GM19468 (cell line): ENCODE data around the gene ERBB2.
"Not testable (repeated sequence)": the region's sequence is repeated elsewhere in the genome, so short reads cannot be mapped to it uniquely, and the experiment has no call there.

ENCODE experiments used
- ATAC-seq: cut with Tn5 transposase; IDR thresholded peaks from one replicate; pipeline ENCODE4 v1.9.1; 2021; ENCODE audit warnings: mild to moderate bottlenecking, moderate library complexity, moderate number of reproducible peaks; ENCODE audit not compliant: unreplicated experiment; ENCODE audit errors: extremely low read depth

Gene ERBB2

DNA sequence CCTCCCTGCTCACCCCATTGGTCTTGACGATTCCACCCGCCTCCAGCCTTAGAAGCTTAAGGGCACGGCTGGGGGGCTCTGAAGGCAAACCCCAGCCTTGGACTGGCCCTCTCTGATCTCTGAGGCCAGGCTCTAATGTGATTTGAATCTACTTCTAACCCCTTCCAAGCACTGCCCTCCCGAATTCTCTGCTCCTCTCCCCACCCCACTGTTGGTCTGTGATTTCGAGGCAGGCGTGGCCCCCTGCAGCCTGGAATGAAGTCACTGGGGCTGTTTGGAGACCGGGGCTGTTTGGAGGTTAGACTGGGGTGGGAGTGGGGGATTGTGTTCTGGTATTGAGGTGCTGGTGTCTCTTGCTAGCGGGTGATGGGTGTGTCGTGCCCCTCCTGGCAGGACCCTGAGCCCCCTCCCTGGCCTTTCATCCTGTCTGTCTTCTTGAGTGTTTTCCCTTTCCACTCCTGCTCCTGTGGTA, 40.1 kb downstream of the ERBB2 start:
- ATAC-seq, result no peak

DNA sequence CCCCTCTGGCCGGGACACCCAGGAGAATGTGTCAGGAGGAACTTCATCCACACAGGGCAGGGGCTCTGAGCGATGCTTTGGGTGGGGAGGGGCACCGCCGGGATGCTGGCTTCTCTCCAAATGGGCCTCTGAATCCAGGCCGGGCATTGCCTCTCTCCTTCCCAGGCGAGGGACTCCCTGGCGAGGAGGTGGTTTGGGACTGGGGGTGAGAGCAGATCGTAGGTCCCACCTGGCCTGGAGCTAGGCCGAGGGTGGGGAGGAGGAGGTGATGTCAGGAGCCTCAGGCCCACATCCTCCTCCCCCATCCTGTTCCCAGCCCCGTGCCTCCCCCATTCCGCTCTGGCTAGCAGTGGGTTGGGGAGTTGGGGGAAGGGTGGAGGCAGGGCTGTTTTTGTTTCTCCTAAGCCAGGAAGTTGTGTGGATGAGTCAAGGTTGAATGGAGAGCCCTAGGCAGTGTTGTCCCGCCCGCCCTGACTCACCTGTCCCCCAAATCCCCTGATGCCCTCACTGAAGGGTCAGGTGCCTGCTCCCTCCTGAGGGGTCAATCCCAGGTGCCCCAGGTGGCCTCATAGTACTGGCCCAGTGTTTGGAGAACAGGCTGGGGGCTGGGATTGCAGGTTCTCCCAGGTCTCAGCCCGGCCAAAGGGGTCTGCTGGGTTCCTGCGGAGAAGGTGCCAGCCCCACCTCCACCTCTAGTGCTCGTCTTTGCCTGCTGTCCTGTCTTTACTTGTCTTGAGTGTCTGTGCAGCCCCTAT, 40.7 kb downstream of the ERBB2 start:
- ATAC-seq, result no peak

DNA sequence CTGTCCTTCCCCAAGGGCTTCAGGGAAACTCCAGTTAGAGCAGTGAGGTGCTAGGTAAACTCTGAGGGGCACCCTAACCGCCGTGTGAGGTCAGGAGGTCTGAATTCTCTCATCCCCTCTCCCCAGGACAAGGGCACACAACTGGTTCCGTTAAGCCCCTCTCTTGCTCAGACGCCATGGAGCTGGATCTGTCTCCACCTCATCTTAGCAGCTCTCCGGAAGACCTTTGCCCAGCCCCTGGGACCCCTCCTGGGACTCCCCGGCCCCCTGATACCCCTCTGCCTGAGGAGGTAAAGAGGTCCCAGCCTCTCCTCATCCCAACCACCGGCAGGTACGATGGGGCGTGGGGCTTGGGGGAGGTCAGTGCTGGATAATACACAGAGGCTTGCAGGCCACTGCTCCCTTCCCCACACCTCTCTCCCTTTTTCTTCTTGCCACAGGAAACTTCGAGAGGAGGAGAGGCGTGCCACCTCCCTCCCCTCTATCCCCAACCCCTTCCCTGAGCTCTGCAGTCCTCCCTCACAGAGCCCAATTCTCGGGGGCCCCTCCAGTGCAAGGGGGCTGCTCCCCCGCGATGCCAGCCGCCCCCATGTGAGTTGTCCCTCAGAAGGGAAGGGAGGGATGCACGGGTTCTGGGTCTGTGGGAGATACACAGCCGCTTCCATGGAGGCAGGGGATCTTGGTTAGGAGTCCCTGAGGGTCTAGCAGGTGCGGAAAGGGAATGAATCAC, 42.4 kb downstream of the ERBB2 start:
- no peak for ATAC-seq

GRCh38 chr17:39742856-39743436, 43.1 kb downstream of the ERBB2 start:
- ATAC-seq, result no peak

DNA sequence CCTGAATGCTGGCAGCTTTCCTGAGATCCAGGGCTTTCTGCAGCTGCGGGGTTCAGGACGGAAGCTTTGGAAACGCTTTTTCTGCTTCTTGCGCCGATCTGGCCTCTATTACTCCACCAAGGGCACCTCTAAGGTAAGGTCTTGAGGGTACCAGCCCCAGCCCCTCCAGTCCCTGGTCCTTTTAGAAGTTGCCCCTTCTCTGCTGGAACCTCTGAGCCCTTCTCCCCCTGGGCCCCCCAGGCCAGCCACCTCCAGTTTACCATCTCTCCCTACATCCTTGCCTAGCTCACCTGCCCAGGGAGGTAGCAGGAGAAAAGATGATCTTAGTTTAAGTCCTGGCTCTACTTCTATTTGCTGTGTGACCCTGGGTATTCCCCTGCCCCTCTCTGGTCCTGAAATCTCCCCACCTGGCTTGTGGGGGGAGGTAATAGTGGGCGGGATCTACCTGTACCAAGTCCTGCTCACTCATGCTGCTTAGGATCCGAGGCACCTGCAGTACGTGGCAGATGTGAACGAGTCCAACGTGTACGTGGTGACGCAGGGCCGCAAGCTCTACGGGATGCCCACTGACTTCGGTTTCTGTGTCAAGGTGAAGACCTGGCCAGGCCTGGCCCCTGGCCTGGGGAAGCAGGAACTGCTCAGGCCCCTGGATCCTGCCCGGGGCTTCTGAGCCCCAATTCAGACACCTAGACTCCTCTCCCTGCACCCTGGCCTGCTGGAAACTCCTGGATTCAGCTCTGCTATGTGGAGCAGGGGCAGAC, 44.4 kb downstream of the ERBB2 start:
- no peak for ATAC-seq

DNA sequence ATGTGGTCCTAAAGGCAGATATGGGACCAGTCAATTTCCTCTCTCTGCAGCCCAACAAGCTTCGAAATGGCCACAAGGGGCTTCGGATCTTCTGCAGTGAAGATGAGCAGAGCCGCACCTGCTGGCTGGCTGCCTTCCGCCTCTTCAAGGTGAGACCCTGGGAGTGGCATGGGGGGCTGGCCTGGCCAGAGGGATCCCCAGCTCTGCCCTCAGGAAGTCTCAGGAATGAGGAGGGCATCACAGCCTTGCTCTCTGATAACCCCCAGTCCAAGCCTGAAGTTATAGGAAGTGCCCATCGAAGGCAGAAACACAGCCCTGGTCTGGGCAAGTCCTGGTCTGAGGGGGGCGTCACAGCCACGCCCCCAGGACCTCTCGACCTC, 45.0 kb downstream of the ERBB2 start:
- no peak for ATAC-seq

- no peak for ATAC-seq
Measured at GRCh38 chr17:39745335-39746144, 45.7 kb downstream of the ERBB2 start.

- ATAC-seq, result no peak
Measured at GRCh38 chr17:39746145-39746461, 46.2 kb downstream of the ERBB2 start.

DNA sequence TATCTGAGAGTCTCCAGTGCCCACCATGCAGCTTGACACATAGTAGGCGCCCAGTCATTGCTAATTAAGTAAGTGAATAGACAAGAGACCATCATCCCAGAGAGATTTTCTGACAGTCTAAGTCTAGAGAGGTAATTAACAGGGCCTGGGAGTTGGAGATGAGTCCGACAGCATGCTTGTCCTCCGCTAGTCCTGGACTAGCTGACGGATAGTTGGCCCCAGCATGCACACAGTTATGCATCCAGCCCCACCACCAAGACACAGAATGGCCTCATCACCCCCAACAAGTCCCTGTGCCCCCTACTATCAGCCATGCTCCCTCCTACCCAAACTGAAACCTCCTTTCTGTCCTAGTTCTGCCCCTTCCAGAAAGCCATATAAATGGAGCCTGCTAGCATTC, 47.9 kb downstream of the ERBB2 start:
- no peak for ATAC-seq

DNA sequence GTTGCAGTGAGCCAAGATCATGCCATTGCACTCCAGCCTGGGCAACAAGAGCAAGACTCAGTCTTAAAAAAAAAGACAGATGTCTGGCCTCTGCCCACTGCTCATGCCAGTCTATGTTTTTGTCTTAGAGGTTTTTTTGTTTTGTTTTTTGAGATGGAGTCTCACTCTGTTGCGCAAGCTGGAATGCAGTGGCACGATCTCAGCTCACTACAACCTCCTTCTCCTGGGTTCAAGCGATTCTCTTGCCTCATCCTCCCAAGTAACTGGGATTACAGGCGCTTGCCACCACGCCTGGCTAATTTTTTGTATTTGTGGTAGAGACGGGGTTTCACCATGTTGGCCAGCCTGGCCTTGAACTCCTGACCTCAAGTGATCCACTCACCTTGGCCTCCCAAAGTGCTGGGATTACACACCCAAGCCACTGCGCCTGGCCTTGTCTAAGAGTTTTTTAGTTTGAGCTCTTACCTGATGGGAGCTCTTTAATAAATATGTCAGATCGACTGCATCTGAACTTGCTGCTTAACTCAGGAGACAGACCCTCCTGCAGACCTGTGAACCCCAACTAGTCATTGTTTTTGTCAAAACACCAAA, 48.7 kb downstream of the ERBB2 start:
- ATAC-seq, result not testable (repeated sequence)

DNA sequence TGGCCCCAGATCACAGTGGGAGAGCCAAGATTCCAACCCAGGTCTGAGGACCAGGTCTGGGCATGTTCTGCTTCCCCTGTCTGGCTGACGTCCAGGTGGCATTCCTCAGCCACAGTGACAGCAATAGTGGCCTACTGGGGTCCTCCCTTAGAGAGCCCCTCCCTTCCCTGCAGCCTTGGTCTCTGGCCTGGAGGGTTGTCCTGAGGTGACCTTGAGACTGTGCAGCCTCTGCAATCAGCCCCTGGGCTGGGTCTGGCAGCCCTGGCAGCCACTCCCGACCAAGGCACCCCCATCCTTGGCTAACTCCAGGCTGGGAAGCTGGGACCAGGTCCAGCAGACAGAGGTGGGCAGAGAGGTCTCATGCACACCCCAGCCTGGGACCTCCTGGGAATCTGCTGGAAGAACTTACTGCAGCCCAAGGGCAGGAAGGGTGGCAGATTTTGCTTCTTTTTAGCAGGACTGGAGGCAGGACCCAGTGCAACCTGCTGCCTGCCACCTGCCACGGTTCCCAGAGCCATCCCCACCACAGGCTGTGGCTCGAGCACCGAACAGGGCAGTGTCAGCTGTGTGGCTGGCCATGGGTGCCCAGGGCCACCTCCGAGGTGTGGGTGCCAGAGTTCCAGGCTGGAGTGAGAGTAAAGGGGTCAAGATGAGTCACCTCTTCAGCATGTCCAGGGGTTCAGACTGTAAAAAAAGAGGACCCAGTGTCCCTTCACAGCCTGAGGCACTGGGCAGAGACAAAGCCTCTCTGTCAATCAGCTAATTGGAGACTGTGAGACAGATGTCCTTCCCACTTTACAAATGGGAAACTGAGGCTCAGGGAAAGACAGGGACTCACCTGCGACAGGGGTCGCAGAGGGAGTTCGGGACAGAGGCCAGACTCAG, 50.5 kb downstream of the ERBB2 start:
- no peak for ATAC-seq

- no peak for ATAC-seq
Measured at GRCh38 chr17:39751016-39751543, 51.2 kb downstream of the ERBB2 start.

DNA sequence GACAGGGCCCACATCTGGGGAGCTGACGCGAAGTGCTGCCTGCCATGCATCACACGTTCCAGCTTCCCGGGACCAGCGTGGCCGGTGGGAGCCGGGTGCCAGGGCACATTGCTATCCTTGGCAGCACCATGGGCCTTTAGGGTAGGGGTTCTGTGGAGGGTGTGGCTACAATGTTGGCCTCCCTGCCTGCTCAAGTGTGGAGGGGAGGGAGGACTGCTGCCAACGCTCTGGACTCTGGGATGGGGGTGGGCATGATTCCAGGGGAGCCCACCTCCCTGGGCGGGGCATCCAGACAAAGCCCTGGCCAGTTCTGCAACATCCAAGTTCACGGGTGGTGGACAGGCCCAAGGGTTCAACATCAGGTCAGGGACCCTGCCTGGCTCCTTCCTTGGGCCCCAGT, 51.8 kb downstream of the ERBB2 start:
- ATAC-seq, result no peak

DNA sequence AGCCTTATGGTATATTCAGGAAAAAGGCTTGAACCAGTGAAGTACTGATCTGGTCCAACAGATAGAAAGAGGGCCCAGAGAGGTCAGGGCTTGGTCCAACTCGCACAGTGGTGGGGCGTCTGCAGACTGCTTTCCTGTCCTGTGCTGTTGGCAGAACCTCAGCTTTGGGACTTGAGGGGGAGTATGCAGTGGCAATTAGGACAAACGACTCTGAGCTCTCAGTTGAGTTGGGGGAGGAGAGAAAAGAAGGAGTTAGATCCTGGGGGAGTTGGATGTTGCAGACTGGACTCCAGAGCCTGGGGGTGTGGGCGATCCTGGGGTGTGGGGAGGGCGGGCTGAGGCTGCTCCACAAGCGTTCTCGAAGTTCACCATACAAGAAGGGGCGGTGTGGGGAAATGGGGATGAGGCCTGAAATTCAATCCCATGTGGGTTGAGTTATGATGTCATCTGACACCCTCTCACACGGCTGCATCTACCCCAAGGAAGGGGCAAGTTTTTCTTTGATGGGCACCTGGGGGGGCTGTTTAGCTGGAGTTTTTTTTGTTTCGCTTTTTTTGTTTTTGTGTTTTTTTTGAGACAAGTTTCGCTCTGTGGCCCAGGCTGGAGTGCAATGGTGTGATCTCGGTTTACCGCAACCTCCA, 52.5 kb downstream of the ERBB2 start:
- ATAC-seq, result no peak

DNA sequence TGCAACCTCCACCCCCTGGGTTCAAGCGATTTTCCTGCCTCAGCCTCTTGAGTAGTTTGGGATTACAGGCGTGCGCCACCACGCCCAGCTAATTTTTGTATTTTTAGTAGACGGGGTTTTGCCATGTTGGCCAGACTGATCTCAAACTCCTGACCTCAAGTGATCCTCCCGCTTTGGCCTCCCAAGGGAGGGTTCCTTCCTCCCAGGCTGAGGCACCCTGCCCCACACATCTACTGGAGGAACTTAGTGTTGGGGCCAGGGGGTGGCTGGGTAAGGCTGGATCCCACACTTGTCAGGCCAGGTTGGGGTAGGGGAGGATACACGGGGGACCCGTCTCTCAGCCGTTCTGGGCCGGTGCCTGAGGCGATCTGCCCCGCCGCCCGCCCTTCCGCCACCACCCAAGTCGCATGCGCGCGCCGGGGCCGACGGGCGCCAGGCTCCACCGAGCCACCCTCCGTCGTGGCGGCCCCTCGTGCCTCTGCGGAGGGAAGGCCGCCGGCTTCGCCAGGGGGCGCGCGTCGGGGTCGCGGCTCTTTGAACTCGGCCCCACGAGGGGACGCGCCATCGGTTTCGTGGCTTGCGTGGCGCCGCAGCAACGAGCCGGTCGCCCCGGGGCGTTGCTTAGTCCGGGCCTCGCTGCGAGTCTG, 53.8 kb downstream of the ERBB2 start:
- peak; percentile 11 for ATAC-seq

DNA sequence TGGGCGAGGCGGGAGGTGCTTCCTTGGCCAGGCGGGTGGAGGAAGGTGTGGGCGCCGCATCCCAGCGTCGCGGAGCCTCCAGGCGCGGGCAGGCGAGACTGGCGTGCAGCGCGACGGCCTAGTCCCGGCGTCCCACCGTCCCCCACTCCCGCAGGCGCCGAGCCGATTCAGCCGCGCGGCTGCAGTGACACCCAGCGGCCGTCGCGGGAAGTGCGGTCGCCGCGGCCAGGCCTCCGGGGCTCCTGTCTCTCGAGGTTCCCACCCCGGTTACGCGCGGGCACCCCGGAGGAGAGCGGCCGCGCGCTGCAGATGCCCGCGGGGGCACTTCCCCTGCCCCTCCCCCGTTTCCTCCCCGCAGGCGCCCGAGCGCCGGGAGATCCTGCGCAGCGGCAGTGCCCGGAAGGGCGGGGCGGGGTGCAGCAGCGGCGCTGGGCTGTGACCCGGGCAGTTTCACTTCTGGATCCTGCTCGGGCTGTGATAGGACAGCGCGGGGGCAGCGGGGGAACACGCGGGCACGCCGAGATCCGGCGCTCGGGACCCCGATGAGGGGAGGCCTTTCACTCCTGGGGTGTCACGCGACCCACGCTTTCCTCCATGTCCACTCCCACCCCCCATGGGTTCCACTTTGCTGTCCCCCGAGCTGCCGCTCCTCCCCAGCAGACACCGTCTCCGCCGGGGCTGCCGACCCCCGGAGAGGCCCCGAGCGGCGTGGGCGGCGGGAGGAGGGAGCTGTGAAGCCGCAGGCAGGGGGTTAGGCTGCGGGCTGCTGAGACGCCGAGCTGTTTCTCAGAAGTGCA, 54.5 kb downstream of the ERBB2 start:
- peak; percentile 69 for ATAC-seq
